HCT116 (cell line): ENCODE results near the gene RAP2B. TPM values are rescaled to one million over a fixed set of nuclear protein-coding genes. Genes with fewer than 3 reads are reported as not detected.

Source experiments
- ATAC-seq: fragments of 200-7000 bp; cut with Tn5 transposase; 2 replicates; pipeline ENCODE4 v1.9.1; 2020; ENCODE audit warnings: mild to moderate bottlenecking, moderate library complexity
- BruUV-seq: library from RNA; stranded (reverse); fragments of 400-500 nt; replicated peaks from 2 replicates; lab custom pipeline; 2021; lab: Mats Ljungman, UMichigan
- CTCF ChIA-PET: fragments of 300-600 bp; sonication (Branson Sonifier 250); formaldehyde crosslinking; loops from one replicate; lab custom pipeline; 2021; ENCODE audit warnings: antibody characterized with exemption; lab: Charles Lee
- POLR2A ChIA-PET: fragments of 300-600, 350-600 bp; sonication (Branson Sonifier 250); formaldehyde crosslinking; loops from one replicate; lab custom pipeline; 2021; ENCODE audit warnings: antibody characterized with exemption; lab: Charles Lee
- RAD21 ChIA-PET, 2 experiments: fragments of 300-600 bp; sonication (Branson Sonifier 250); formaldehyde crosslinking; loops; one replicate each; lab custom pipeline; 2023; ENCODE audit warnings: low total read pairs in 2 of 2; ENCODE audit not compliant: uncharacterized antibody in 2 of 2, unreplicated experiment in 2 of 2, low non-redundant PET in 1 of 2; lab: Charles Lee
- DNase-seq: peaks from one replicate; pipeline ENCODE4 v3.0.0-alpha.2; 2010; ENCODE audit warnings: low read depth, low spot score
- H2AFZ ChIP-seq: fragments of 200-600 bp; shearing (Covaris generic), sonication (generic); 2 replicates; pipeline ENCODE4 v1.6.1; 2017; ENCODE audit warnings: low read depth, mixed run types, mixed read lengths, antibody characterized with exemption, low read length; ENCODE audit not compliant: poor library complexity, severe bottlenecking
- H3K27ac ChIP-seq: 2 replicates; pipeline ENCODE4 v1.5.1; 2012; ENCODE audit warnings: low read depth, low read length
- H3K27me3 ChIP-seq: fragments of 200-600 bp; sonication (generic); 2 replicates; pipeline ENCODE4 v1.6.1; 2016; ENCODE audit warnings: mixed run types, low read length, mixed read lengths; ENCODE audit not compliant: insufficient read depth
- H3K36me3 ChIP-seq, 2 experiments: fragments of 200-500 bp in 1 of 2; fragments of 200-600 bp in 1 of 2; sonication (Bioruptor generic) in 1 of 2; sonication (generic) in 1 of 2; 2 replicates each; pipeline versions ENCODE4 v1.5.1 to v1.6.1; 2014 to 2016; ENCODE audit warnings: low read length in 2 of 2, inconsistent platforms in 1 of 2, mixed read lengths in 1 of 2, mixed run types in 1 of 2; ENCODE audit not compliant: insufficient read depth in 2 of 2, control insufficient read depth in 1 of 2
- H3K4me1 ChIP-seq, 2 experiments: fragments of 200-600 bp in 1 of 2; sonication (generic) in 1 of 2; 2 replicates each; pipeline versions ENCODE4 v1.5.1 to v1.6.1; 2012 to 2017; ENCODE audit warnings: low read length in 2 of 2, inconsistent platforms in 1 of 2, mild to moderate bottlenecking in 1 of 2, mixed read lengths in 1 of 2, mixed run types in 1 of 2, moderate library complexity in 1 of 2; ENCODE audit not compliant: insufficient read depth in 2 of 2, control insufficient read depth in 1 of 2
- H3K4me2 ChIP-seq: fragments of 200-600 bp; sonication (generic); 2 replicates; pipeline ENCODE4 v1.6.1; 2017; ENCODE audit warnings: mixed run types, low read length, mixed read lengths
- H3K4me3 ChIP-seq, 2 experiments: fragments of 200-600 bp in 1 of 2; sonication (generic) in 1 of 2; replicated peaks in 1 of 2; 2 replicates each; pipeline ENCODE4 v1.5.1; 2011 to 2016; ENCODE audit warnings: low read length in 2 of 2, control low read depth in 1 of 2, low read depth in 1 of 2, mild to moderate bottlenecking in 1 of 2, mixed read lengths in 1 of 2, mixed run types in 1 of 2
- H3K79me2 ChIP-seq: fragments of 200-600 bp; sonication (generic); 2 replicates; pipeline ENCODE4 v1.6.1; 2017; ENCODE audit warnings: mild to moderate bottlenecking, mixed run types, low read length, moderate library complexity, mixed read lengths; ENCODE audit not compliant: insufficient read depth
- H3K9ac ChIP-seq: fragments of 200-600 bp; sonication (generic); 2 replicates; pipeline ENCODE4 v1.6.1; 2016; ENCODE audit warnings: low read length, mixed read lengths
- H3K9me2 ChIP-seq: fragments of 200-600 bp; sonication (generic), shearing (Covaris generic); 2 replicates; pipeline ENCODE4 v1.6.1; 2017; ENCODE audit warnings: mixed run types, mild to moderate bottlenecking, moderate library complexity; ENCODE audit not compliant: insufficient read depth
- H3K9me3 ChIP-seq, 2 experiments: fragments of 200-500 bp in 1 of 2; fragments of 200-600 bp in 1 of 2; sonication (Bioruptor generic) in 1 of 2; sonication (generic) in 1 of 2; 2 replicates each; pipeline ENCODE4 v1.6.1; 2014 to 2017; ENCODE audit warnings: low read length in 2 of 2, mixed read lengths in 2 of 2, inconsistent platforms in 1 of 2, low read depth in 1 of 2, mild to moderate bottlenecking in 1 of 2, mixed run types in 1 of 2, moderate library complexity in 1 of 2; ENCODE audit not compliant: control insufficient read depth in 1 of 2, insufficient read depth in 1 of 2
- H4K20me1 ChIP-seq: fragments of 200-600 bp; sonication (generic), shearing (Covaris generic); 2 replicates; pipeline ENCODE4 v1.6.1; 2017; ENCODE audit warnings: mixed run types, mild to moderate bottlenecking, moderate library complexity; ENCODE audit not compliant: insufficient read depth
- CTCF ChIP-seq, 3 experiments: fragments of 200-600 bp in 1 of 3; sonication (generic) in 1 of 3; IDR thresholded peaks in 2 of 3; conservative IDR thresholded peaks in 1 of 3; 2 replicates each; pipeline ENCODE4 v1.5.1; 2012 to 2017; ENCODE audit warnings: low read depth in 2 of 3, low read length in 2 of 3, antibody characterized with exemption in 1 of 3, borderline replicate concordance in 1 of 3, control low read depth in 1 of 3, mild to moderate bottlenecking in 1 of 3, mixed read lengths in 1 of 3, mixed run types in 1 of 3, moderate library complexity in 1 of 3; ENCODE audit not compliant: insufficient read depth in 1 of 3
- EZH2phosphoT487 ChIP-seq: fragments of 200-600 bp; IDR thresholded peaks from 2 replicates; pipeline ENCODE4 v1.6.1; 2018; ENCODE audit warnings: antibody characterized with exemption, borderline replicate concordance
- TCF7L2 ChIP-seq: IDR thresholded peaks from 2 replicates; pipeline ENCODE4 v1.7.0; 2011; ENCODE audit warnings: borderline replicate concordance, inconsistent platforms; ENCODE audit not compliant: insufficient read depth, insufficient read length; ENCODE audit errors: extremely low read depth
- intact Hi-C: fragments of 100-400 bp; cut with micrococcal nuclease; formaldehyde crosslinking; loops from 2 replicates; pipeline ENCODE4 v1.10.0; 2022
- total RNA-seq: library from RNA; stranded (reverse); gene quantifications from one replicate; pipeline ENCODE4 v1.2.1, GENCODE V29; 2021; ENCODE audit not compliant: unreplicated experiment

Gene RAP2B
- total RNA-seq, 1 experiment from 2014 or later: 24.2 TPM

GRCh38 chr3:153171918-153172317, 9.9 kb downstream of the RAP2B start:
- H3K9me3 ChIP-seq: no peaks in the 10 kb centered on the region
- H4K20me1 ChIP-seq: no peaks in the 10 kb centered on the region
- no peaks in the 10 kb centered on the region for H3K27me3 ChIP-seq
- ATAC-seq (no peak), DNase-seq (no peak)
- POLR2A ChIA-PET: interaction anchor here (1.0 to 1.9 kb wide), 2 partner anchors 11 to 12 kb away, joined by 3 to 5 read pairs; no protein-coding TSS in a partner anchor
- intact Hi-C loops: loop anchor here (10.0 kb wide), 1 partner anchor 423 kb away; no protein-coding TSS in a partner anchor
- CTCF ChIA-PET: interaction anchor here (2.4 to 3.5 kb wide), 2 partner anchors 119 to 129 kb away, joined by 6 to 12 read pairs; no protein-coding TSS in a partner anchor
- peaks cover 4% of the 10 kb centered on the region; the same call in 1 of the 2 replicates for H3K79me2 ChIP-seq
- no peak overlapping the region for H3K4me2 ChIP-seq
- RAD21 ChIA-PET: no interaction called here
- peaks cover 4 to 16% of the 10 kb centered on the region in 2 experiments for H3K4me1 ChIP-seq
- TF ChIP-seq EZH2phosphoT487: no peak
- no peak for TF ChIP-seq TCF7L2
- TF ChIP-seq CTCF (IDR thresholded peaks at IDR 0.05 in 2 of 3, conservative IDR thresholded peaks at IDR 0.05 in 1 of 3; ENCODE audit: borderline replicate concordance in 1 of 3, insufficient read depth in 1 of 3, low read depth in 2 of 3, low read length in 2 of 3): no peak
- no peaks in the 10 kb centered on the region for H3K9me2 ChIP-seq
- H3K9ac ChIP-seq: no peak overlapping the region
- H3K4me3 ChIP-seq: no peak overlapping the region
- no TSS peak for BruUV-seq
- no peaks in the 10 kb centered on the region for H3K36me3 ChIP-seq
- no peak overlapping the region for H3K27ac ChIP-seq
- no peak overlapping the region for H2AFZ ChIP-seq
